Activated T-cell treated with anti-CD3 and anti-CD28 coated beads for 24 hours (primary cell): ENCODE measurements around the gene S100A7A.
"Not testable (repeated sequence)": the region's sequence is repeated elsewhere in the genome, so short reads cannot be mapped to it uniquely, and the experiment has no call there.

Experiments used
- DNase-seq: peaks from one replicate; pipeline ENCODE4 v3.0.0-alpha.2; 2020; ENCODE audit warnings: low read depth

Gene S100A7A

GRCh38 chr1:153426809-153427208, 10.5 kb downstream of the S100A7A start:
- no peak for DNase-seq

DNA sequence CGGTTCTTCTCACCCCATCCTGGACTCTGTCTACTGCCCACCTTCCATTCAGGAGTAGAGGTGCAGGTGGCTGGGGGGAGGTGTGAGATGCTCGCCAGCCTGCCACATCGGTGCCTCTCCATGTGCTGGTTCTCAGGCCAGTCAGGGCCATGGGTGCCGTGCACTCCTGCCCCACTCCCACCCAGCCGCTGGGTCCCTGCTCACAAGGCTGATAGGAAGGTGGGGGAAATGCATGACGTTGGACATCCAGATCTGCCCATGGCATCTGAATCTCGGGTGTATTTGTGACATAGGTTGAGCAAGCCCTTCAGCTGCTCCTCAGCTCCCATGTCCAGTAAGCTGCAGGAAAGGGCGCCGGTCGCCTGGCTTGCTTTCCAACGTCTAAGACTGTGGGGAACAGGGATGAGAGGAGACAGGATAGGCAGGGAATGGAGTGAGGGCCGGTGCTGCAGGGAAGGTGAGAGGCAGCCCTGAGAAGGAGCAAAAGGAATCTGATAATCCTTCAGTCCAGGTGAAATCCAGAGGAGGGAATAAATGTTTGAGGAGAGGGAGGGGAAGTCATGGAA, 11.8 kb downstream of the S100A7A start:
- DNase-seq, result no peak

GRCh38 chr1:153428791-153429190, 12.5 kb downstream of the S100A7A start:
- no peak for DNase-seq

- no peak for DNase-seq
Observed at GRCh38 chr1:153429266-153430165, 13.2 kb downstream of the S100A7A start.

DNA sequence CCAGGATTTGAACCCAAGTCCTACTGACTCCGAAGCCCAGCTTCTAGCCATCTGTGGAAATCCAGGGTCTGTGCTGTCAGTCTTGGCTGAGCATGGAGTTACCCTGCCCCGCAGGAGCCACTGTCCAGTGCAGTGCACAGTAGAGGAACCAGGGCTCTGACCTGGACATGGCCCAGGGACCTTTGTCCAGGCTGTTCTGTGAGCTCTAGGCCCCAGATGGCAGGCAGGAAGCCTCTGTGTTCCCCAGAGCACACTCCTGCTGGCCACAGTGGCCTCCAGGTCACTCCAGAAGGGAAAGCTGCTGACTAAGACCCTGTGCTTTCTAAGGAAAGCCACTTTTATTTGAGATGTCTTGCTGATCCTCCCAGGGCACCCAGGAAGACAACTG, 13.8 kb downstream of the S100A7A start:
- no peak for DNase-seq

DNA sequence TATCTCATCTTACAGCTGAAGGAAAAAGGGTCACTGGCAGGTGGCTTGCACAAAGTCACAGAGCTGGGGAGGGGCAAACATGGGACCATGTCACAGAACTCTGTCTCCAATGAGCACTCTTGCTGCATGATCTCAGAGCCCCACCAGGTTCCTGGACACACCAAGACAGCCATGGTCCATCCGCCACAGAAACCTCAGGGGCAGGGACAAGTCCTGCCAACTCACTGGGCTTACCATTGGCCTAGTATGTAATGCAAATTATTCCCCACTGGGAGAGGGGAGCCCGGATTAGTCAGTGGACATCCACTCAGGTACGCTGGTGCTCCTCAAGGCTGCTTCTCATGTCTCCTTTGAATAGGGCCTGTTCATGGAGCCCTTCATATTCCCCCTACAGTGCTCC, 14.2 kb downstream of the S100A7A start:
- no peak for DNase-seq

GRCh38 chr1:153431002-153431401, 14.7 kb downstream of the S100A7A start:
- no peak for DNase-seq

GRCh38 chr1:153431427-153431826, 15.1 kb downstream of the S100A7A start:
- DNase-seq, result no peak

DNA sequence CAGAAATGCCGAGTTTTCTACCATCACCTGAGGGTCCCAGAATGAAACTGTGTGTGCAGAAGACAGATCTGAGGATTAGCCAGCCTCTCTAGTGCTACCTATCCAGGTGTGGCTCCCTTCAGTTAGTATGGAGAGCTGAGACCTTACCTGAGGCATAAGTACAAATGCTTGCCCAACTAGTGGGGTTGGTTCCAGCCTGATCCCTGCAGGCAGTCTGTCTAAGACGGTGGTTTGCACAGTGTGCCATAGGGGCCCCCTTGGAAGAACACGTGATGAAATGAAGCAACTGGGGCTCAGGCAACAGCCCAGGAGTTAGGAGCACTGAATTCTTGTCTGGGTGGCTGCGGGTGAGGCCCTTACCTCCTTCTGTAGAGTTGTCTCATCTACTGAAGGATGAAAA, 15.6 kb downstream of the S100A7A start:
- DNase-seq, result no peak

- no peak for DNase-seq
Observed at GRCh38 chr1:153432874-153433681, 16.8 kb downstream of the S100A7A start.

- no peak for DNase-seq
Observed at GRCh38 chr1:153434746-153435455, 18.6 kb downstream of the S100A7A start.

- no peak for DNase-seq
Observed at GRCh38 chr1:153437236-153437635, 20.9 kb downstream of the S100A7A start.

- DNase-seq, result no peak
Observed at GRCh38 chr1:153438599-153438998, 22.3 kb downstream of the S100A7A start.

- no peak for DNase-seq
Observed at GRCh38 chr1:153439273-153439672, 23.0 kb downstream of the S100A7A start.

GRCh38 chr1:153441238-153441755, 25.0 kb downstream of the S100A7A start:
- no peak for DNase-seq

- DNase-seq, result no peak
Observed at GRCh38 chr1:153443486-153443885, 27.2 kb downstream of the S100A7A start.

- no peak for DNase-seq
Observed at GRCh38 chr1:153444078-153444477, 27.8 kb downstream of the S100A7A start.

DNA sequence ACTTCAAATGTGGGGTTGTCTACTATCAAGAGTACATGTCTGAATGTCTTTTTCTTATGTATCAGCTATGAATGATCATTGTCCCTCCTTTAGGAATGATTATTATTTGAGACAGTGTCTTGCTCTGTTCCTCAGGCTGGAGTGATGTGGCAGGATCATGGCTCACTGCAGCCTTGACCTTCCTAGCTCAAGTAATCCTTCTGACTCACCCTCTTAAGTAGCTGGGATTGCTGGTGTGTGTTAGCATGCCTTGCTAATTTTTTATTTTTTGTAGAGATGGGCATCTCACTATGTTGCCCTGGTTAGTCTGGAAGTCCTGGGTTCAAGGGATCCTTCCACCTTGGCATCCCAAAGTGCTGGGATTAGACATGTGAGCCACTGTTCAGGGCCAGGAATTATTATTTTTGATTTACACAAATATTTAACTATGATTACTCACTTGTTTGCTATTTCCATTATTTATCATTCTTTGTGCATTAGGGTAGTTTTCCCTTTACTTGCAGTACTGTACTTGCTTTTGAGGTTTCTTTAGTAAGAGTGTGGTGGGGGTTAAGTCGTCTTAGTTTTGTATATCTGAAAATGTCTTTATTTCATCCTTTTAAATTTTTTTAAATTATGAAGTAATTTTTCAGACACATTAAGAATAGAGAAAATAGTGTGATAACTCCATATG, 31.3 kb downstream of the S100A7A start:
- no peak for DNase-seq

GRCh38 chr1:153448851-153449250, 32.5 kb downstream of the S100A7A start:
- not testable (repeated sequence) for DNase-seq

DNA sequence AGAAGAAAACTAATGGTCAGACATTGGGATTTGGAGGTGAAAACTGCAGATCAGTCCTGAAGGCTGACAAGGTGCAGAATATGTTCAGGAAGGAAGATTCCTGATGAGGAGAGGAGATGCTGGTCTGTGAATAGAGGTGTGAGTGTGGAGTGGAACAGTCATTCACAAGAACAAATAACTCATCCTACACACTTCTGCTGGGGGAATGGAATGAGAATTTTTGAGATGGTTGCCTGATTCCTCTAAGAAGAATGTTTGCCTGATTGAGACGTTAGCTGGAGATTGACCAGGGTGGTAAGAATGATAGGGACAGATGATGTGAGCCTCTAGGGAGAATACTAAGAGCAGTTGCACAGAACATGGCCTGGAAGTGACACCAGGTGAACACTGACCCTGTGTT, 40.1 kb downstream of the S100A7A start:
- no peak for DNase-seq

DNA sequence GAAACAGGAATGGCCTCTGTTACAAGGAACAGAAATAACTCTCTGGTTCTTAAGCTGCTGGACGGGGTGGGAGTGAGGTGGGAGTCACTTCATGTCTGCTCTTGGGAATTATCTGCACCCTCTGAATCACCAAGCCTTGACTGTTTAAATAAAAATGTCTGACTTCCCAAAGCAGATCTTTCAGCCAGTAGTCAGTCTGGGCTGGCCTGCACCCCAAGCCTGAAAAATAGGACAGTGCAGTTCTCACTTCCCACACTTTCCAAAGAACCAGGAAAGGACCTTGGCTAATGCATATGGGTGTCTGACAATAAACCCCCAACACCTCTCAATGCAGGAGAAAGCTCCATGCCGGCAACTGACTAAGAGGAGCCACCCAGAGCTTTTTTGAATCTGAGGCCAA, 43.3 kb downstream of the S100A7A start:
- DNase-seq, result no peak
